WI38 (cell line): Measurements from ENCODE around the gene GCKR.
"Not testable (repeated sequence)": the region's sequence is repeated elsewhere in the genome, so short reads cannot be mapped to it uniquely, and the experiment has no call there.

Source experiments
- H3K4me3 ChIP-seq: 2 replicates; pipeline ENCODE4 v1.5.1; 2011; ENCODE audit warnings: low read depth, mild to moderate bottlenecking, control low read depth, low read length
- CTCF ChIP-seq: IDR thresholded peaks from 2 replicates; pipeline ENCODE4 v1.5.1; 2012; ENCODE audit warnings: low read depth, mild to moderate bottlenecking, control low read depth, low read length

Gene GCKR

GRCh38 chr2:27552941-27553340 is 56.3 kb downstream of the GCKR start:
- TF ChIP-seq CTCF = no peak

GRCh38 chr2:27554451-27554850 is 57.8 kb downstream of the GCKR start:
- H3K4me3 ChIP-seq = not testable (repeated sequence)

More at GRCh38 chr2:27552941-27553340, 56.3 kb downstream of the GCKR start:
- no peak overlapping the region for H3K4me3 ChIP-seq

- no peak overlapping the region for H3K4me3 ChIP-seq
- TF ChIP-seq CTCF = no peak
Observed at GRCh38 chr2:27559228-27559627, 62.6 kb downstream of the GCKR start.

- H3K4me3 ChIP-seq = no peak overlapping the region
- no peak for TF ChIP-seq CTCF
Observed at GRCh38 chr2:27561060-27561459, 64.4 kb downstream of the GCKR start.

GRCh38 chr2:27566628-27567027 is 70.0 kb downstream of the GCKR start:
- no peak for TF ChIP-seq CTCF
- H3K4me3 ChIP-seq = no peak overlapping the region

- H3K4me3 ChIP-seq = no peak overlapping the region
- TF ChIP-seq CTCF = no peak
Observed at GRCh38 chr2:27569398-27569797, 72.8 kb downstream of the GCKR start.

- TF ChIP-seq CTCF = no peak
- no peak overlapping the region for H3K4me3 ChIP-seq
Observed at GRCh38 chr2:27571197-27571596, 74.6 kb downstream of the GCKR start.

GRCh38 chr2:27571681-27572080 is 75.0 kb downstream of the GCKR start:
- H3K4me3 ChIP-seq = no peak overlapping the region
- no peak for TF ChIP-seq CTCF
